Measurements from ENCODE around the gene ARID3A.

GRCh38 chr19:879711-880438 lies 46.0 kb upstream of the ARID3A start:
- TF ChIP-seq CTCF (IDR thresholded peaks at IDR 0.05; ENCODE audit: insufficient read depth, low read length, poor library complexity, severe bottlenecking) (no peak), EZH2phosphoT487 (conservative IDR thresholded peaks at IDR 0.05; ENCODE audit: low read length) (no peak)
